B cell (primary cell): ENCODE results near the gene GATA3. TPM values are rescaled to one million over a fixed set of nuclear protein-coding genes. Genes with fewer than 3 reads are reported as not detected.

ENCODE experiments used
- ATAC-seq: fragments of 200-7000 bp; cut with Tn5 transposase; one replicate; pipeline ENCODE4 v1.10.0; 2021; ENCODE audit warnings: low read depth, mild to moderate bottlenecking, moderate number of reproducible peaks, moderate library complexity
- CTCF ChIA-PET: fragments of 350-600 bp; sonication (Branson Sonifier 250); formaldehyde crosslinking; loops from one replicate; lab custom pipeline; 2021; ENCODE audit warnings: antibody characterized with exemption, inconsistent platforms; lab: Charles Lee
- POLR2A ChIA-PET: fragments of 350-600 bp; sonication (Branson Sonifier 250); formaldehyde crosslinking; loops from one replicate; lab custom pipeline; 2021; ENCODE audit warnings: antibody characterized with exemption; lab: Charles Lee
- DNase-seq: peaks from one replicate; pipeline ENCODE4 v3.0.0; 2013
- H2AFZ ChIP-seq: 2 replicates; pipeline ENCODE4 v1.6.1; 2012; ENCODE audit warnings: mild to moderate bottlenecking, low read depth, low read length; ENCODE audit not compliant: insufficient read depth, poor library complexity, severe bottlenecking
- H3K27ac ChIP-seq, 2 donors: 1 replicate in 1 of 2; 2 replicates in 1 of 2; pipeline ENCODE4 v1.5.1; 2012 to 2013; ENCODE audit warnings: low read length in 2 of 2, mild to moderate bottlenecking in 2 of 2, moderate library complexity in 1 of 2
- H3K27me3 ChIP-seq, 4 experiments: fragments of 200-600 bp in 1 of 4; sonication (generic) in 1 of 4; replicated peaks in 1 of 4; 1 replicate in 2 of 4; 2 replicates in 2 of 4; pipeline versions ENCODE4 v1.6.1 to v1.7.0; 2013 to 2016; ENCODE audit warnings: low read length in 3 of 4, mild to moderate bottlenecking in 2 of 4, mixed read lengths in 1 of 4, moderate library complexity in 1 of 4; ENCODE audit not compliant: insufficient read depth in 4 of 4, control insufficient read depth in 3 of 4; ENCODE audit errors: control extremely low read depth in 1 of 4
- H3K36me3 ChIP-seq, 2 experiments: replicated peaks in 1 of 2; 1 replicate in 1 of 2; 2 replicates in 1 of 2; pipeline versions ENCODE4 v1.6.1 to v1.7.1; 2013; ENCODE audit warnings: low read length in 1 of 2; ENCODE audit not compliant: insufficient read depth in 2 of 2, control insufficient read depth in 1 of 2; ENCODE audit errors: control extremely low read depth in 1 of 2, extremely low read depth in 1 of 2
- H3K4me1 ChIP-seq, 2 donors: fragments of 200-600 bp in 1 of 2; sonication (generic) in 1 of 2; 1 replicate in 1 of 2; 2 replicates in 1 of 2; pipeline versions ENCODE4 v1.5.1 to v1.6.1; 2013 to 2017; ENCODE audit warnings: low read length in 2 of 2; ENCODE audit not compliant: control insufficient read depth in 2 of 2, insufficient read depth in 2 of 2
- H3K4me2 ChIP-seq: replicated peaks from 2 replicates; pipeline ENCODE3; 2012; ENCODE audit warnings: mild to moderate bottlenecking, low read depth, low read length; ENCODE audit not compliant: poor library complexity, severe bottlenecking
- H3K4me3 ChIP-seq, 5 experiments: fragments of 200-600 bp in 1 of 5; sonication (generic) in 1 of 5; 1 replicate in 3 of 5; 2 replicates in 2 of 5; pipeline versions ENCODE4 v1.5.1 to v1.7.0; 2011 to 2016; ENCODE audit warnings: low read length in 4 of 5, mild to moderate bottlenecking in 4 of 5, low read depth in 2 of 5, control low read depth in 1 of 5, moderate library complexity in 1 of 5; ENCODE audit not compliant: insufficient read depth in 1 of 5; ENCODE audit errors: control extremely low read depth in 1 of 5, extremely low read depth in 1 of 5
- H3K79me2 ChIP-seq: fragments of 200-600 bp; sonication (generic); one replicate; pipeline ENCODE4 v1.6.0; 2016; ENCODE audit warnings: low read length; ENCODE audit not compliant: control insufficient read depth, insufficient read depth
- H3K9ac ChIP-seq: fragments of 200-600 bp; sonication (generic); 2 replicates; pipeline ENCODE4 v1.6.1; 2017; ENCODE audit warnings: mild to moderate bottlenecking, low read length, moderate library complexity
- H3K9me3 ChIP-seq, 3 donors: one replicate each; pipeline versions ENCODE4 v1.6.1 to v1.7.1; 2013; ENCODE audit warnings: low read length in 2 of 3; ENCODE audit not compliant: control insufficient read depth in 2 of 3, insufficient read depth in 1 of 3; ENCODE audit errors: control extremely low read depth in 1 of 3
- H4K20me1 ChIP-seq: 2 replicates; pipeline ENCODE4 v1.6.0; 2012; ENCODE audit warnings: mild to moderate bottlenecking, low read length; ENCODE audit not compliant: insufficient read depth, control insufficient read depth, poor library complexity, severe bottlenecking
- H3K27ac Mint-ChIP-seq: one replicate; pipeline ENCODE4 v1.8.0; 2021; ENCODE audit warnings: mixed read lengths
- H3K27me3 Mint-ChIP-seq: one replicate; pipeline ENCODE4 v1.8.0; 2021; ENCODE audit warnings: mixed read lengths
- H3K4me1 Mint-ChIP-seq: one replicate; pipeline ENCODE4 v1.8.0; 2021; ENCODE audit warnings: mixed read lengths
- H3K4me3 Mint-ChIP-seq: one replicate; pipeline ENCODE4 v1.8.0; 2021; ENCODE audit warnings: mixed read lengths
- H3K9me3 Mint-ChIP-seq: one replicate; pipeline ENCODE4 v1.8.0; 2022; ENCODE audit warnings: mixed read lengths; ENCODE audit not compliant: insufficient read depth
- EZH2 ChIP-seq: IDR thresholded peaks from 2 replicates; pipeline ENCODE4 v1.6.1; 2012; ENCODE audit warnings: borderline replicate concordance, low read depth, mild to moderate bottlenecking, moderate library complexity, low read length; ENCODE audit not compliant: insufficient read depth, poor library complexity, severe bottlenecking
- WGBS: methylation state at CpG from one replicate; pipeline ENCODE4 v1.1.5; 2013; ENCODE audit warnings: missing lambda C conversion rate; ENCODE audit not compliant: insufficient coverage; 5-methylcytosine and 5-hydroxymethylcytosine counted together
- intact Hi-C: fragments of 100-400 bp; cut with micrococcal nuclease; formaldehyde crosslinking; loops from one replicate; pipeline ENCODE4 v1.10.0; 2022
- polyA plus RNA-seq: library from polyadenylated mRNA; depleted of rRNA; stranded (reverse); fragments of >200 nt; gene quantifications from 2 replicates; pipeline ENCODE4 v1.2.3, GENCODE V29; 2012
- total RNA-seq, 2 donors: library from RNA; stranded (reverse); fragments of 120-200 nt in 1 of 2; gene quantifications; 1 replicate in 1 of 2; 2 replicates in 1 of 2; pipeline versions ENCODE4 v1.2.3 to v1.2.4, GENCODE V29; 2013 to 2022
- TF ChIP-seq, protein P1 (sequence below): fragments of 200-600 bp; IDR thresholded peaks from one replicate; pipeline ENCODE4 v1.8.0; 2022; ENCODE audit warnings: antibody characterized with exemption, mild to moderate bottlenecking

Gene GATA3
- total and polyA plus RNA-seq, 2 donors (not counting 1 experiment from before 2014, with no cell fraction given): 0.60 to 0.94 TPM

DNA sequence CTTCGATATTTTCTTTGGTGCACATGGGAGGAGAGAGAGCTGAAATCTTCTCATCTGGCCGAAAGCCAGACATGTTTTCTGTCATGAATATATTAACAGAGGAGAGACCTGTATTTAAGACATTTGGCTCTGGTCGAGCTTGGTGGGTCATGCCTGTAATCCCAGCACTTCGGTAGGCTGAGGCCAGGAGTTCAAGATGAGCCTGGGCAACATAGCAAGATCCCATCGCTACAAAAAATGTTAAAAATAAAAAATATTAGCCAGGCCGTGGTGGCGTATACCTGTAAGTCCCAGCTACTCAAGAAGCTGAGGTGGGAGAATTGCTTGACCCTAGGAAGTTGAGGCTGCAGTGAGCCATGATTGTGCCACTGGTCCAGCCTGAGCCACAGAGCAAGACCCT is 21.9 kb upstream of the GATA3 start:
- Histone ChIP-seq H4K20me1 (no peaks in the 10 kb centered on the region), H2AFZ (no peak overlapping the region), H3K9me3 (peaks cover 0 to 36% (median 2%) of the 10 kb centered on the region in 3 donors), H3K36me3 (no peaks in the 10 kb centered on the region), H3K4me3 (no peak overlapping the region), H3K4me2 (no peak overlapping the region), H3K79me2 (no peaks in the 10 kb centered on the region), H3K9ac (no peak overlapping the region), H3K27ac (no peak overlapping the region), H3K27me3 (peaks cover 0 to 62% (median 43%) of the 10 kb centered on the region in 4 experiments), H3K4me1 (peaks cover 23 to 32% of the 10 kb centered on the region in 2 donors)
- ATAC-seq: no peak
- peaks cover 6% of the 10 kb centered on the region for H3K4me1 Mint-ChIP-seq
- POLR2A ChIA-PET: no interaction called here
- no peak overlapping the region for H3K27ac Mint-ChIP-seq
- intact Hi-C loops: no loop called here
- TF ChIP-seq, protein P1, sequence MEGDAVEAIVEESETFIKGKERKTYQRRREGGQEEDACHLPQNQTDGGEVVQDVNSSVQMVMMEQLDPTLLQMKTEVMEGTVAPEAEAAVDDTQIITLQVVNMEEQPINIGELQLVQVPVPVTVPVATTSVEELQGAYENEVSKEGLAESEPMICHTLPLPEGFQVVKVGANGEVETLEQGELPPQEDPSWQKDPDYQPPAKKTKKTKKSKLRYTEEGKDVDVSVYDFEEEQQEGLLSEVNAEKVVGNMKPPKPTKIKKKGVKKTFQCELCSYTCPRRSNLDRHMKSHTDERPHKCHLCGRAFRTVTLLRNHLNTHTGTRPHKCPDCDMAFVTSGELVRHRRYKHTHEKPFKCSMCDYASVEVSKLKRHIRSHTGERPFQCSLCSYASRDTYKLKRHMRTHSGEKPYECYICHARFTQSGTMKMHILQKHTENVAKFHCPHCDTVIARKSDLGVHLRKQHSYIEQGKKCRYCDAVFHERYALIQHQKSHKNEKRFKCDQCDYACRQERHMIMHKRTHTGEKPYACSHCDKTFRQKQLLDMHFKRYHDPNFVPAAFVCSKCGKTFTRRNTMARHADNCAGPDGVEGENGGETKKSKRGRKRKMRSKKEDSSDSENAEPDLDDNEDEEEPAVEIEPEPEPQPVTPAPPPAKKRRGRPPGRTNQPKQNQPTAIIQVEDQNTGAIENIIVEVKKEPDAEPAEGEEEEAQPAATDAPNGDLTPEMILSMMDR: no peak
- TF ChIP-seq EZH2: no peak
- CTCF ChIA-PET: no interaction called here
- H3K9me3 Mint-ChIP-seq: peaks cover 2% of the 10 kb centered on the region
- no peak for DNase-seq
- WGBS: 97% methylated on average over 7 of the region's 7 CpGs
- peaks cover 52% of the 10 kb centered on the region for H3K27me3 Mint-ChIP-seq
- H3K4me3 Mint-ChIP-seq: no peak overlapping the region

GRCh38 chr10:8033812-8034465 is 20.5 kb upstream of the GATA3 start:
- Mint-ChIP-seq H3K27me3 (peaks cover 62% of the 10 kb centered on the region), H3K4me1 (peaks cover 7% of the 10 kb centered on the region), H3K27ac (no peak overlapping the region), H3K9me3 (peaks cover 2% of the 10 kb centered on the region), H3K4me3 (no peak overlapping the region)
- intact Hi-C loops: no loop called here
- Histone ChIP-seq H3K4me3 (no peak overlapping the region), H3K9me3 (peaks cover 0 to 41% (median 2%) of the 10 kb centered on the region in 3 donors), H3K27me3 (peaks cover 0 to 75% (median 54%) of the 10 kb centered on the region in 4 experiments), H3K79me2 (no peaks in the 10 kb centered on the region), H3K36me3 (no peaks in the 10 kb centered on the region), H3K27ac (no peak overlapping the region), H3K4me2 (peak overlapping the region; percentile 36), H3K4me1 (peaks cover 23 to 41% of the 10 kb centered on the region in 2 donors), H2AFZ (no peak overlapping the region), H3K9ac (no peak overlapping the region), H4K20me1 (no peaks in the 10 kb centered on the region)
- ChIA-PET POLR2A (interaction anchor here (0.6 kb wide), 1 partner anchor 26 kb away, joined by 3 read pairs; no protein-coding TSS in a partner anchor), CTCF (no interaction called here)
- DNase-seq: peak; percentile 17
- no peak for ATAC-seq
- 20% methylated on average over 45 of the region's 45 CpGs for WGBS
- TF ChIP-seq EZH2: no peak
- TF ChIP-seq, protein P1: no peak
